Psoas muscle (tissue), 8 donors: ENCODE results near the gene BAAT. TPM values are rescaled to one million over a fixed set of nuclear protein-coding genes. Genes with fewer than 3 reads are reported as not detected.

Source experiments
- ATAC-seq, 4 donors: fragments of 200-7000 bp; cut with Tn5 transposase; one replicate each; pipeline ENCODE4 v1.9.1; 2020; ENCODE audit warnings: moderate library complexity in 3 of 4, mild to moderate bottlenecking in 2 of 4
- DNase-seq, 2 donors: peaks; one replicate each; pipeline ENCODE4 v3.0.0-alpha.2; 2020
- H3K27ac ChIP-seq: fragments of 200-600 bp; one replicate; pipeline ENCODE4 v1.8.0; 2022
- H3K27me3 ChIP-seq, 3 donors: fragments of 200-600 bp in 1 of 3; one replicate each; pipeline versions ENCODE4 v1.6.1 to v1.8.0; 2013 to 2022; ENCODE audit warnings: low read length in 2 of 3, mild to moderate bottlenecking in 2 of 3, moderate library complexity in 1 of 3; ENCODE audit not compliant: insufficient read depth in 3 of 3
- H3K36me3 ChIP-seq, 2 donors: fragments of 200-600 bp in 1 of 2; one replicate each; pipeline versions ENCODE4 v1.6.1 to v1.8.0; 2013 to 2022; ENCODE audit warnings: low read depth in 1 of 2, mild to moderate bottlenecking in 1 of 2, moderate library complexity in 1 of 2; ENCODE audit not compliant: insufficient read depth in 1 of 2
- H3K4me1 ChIP-seq: fragments of 200-600 bp; one replicate; pipeline ENCODE4 v1.8.0; 2022
- H3K4me3 ChIP-seq: fragments of 200-600 bp; one replicate; pipeline ENCODE4 v1.8.0; 2022; ENCODE audit warnings: mild to moderate bottlenecking
- H3K9me3 ChIP-seq: fragments of 200-600 bp; one replicate; pipeline ENCODE4 v1.8.0; 2022
- WGBS, 3 donors: extraction: QIAGEN DNeasy Blood & Tissue Kit; methylation state at CpG; one replicate each; pipeline versions ENCODE4 v1.1.6 to v1.1.7; 2013; 5-methylcytosine and 5-hydroxymethylcytosine counted together
- intact Hi-C, 2 donors: fragments of 100-400 bp; cut with DNase I; formaldehyde crosslinking; loops; one replicate each; pipeline versions ENCODE4 v1.11.0 to v1.14.2; 2022
- polyA plus RNA-seq, 3 donors: library from polyadenylated mRNA; stranded (reverse); fragments of 200-250 nt; gene quantifications; one replicate each; pipeline ENCODE4 v1.2.3, GENCODE V29; 2013
- total RNA-seq, 4 donors: library from RNA; stranded (reverse); fragmentation: NEBNext Ultra II Directional in 2 of 4; extraction: Animal tissue kit (Norgen Biotek cat#: 25700) in 2 of 4; gene quantifications; one replicate each; pipeline versions ENCODE4 v1.2.1 to v1.2.4, GENCODE V29; 2021 to 2023
- TF ChIP-seq, protein P1 (sequence below): fragments of 200-600 bp; IDR thresholded peaks from one replicate; pipeline ENCODE4 v1.8.0; 2022; ENCODE audit warnings: antibody characterized with exemption
- donor health status: healthy with polysubstance abuse.
- donor health status: DM: no; HTN: no; CAD: no; lungs with moderate emphysema.
- donor health status: Bipolar disorder and iron deficiency.
- donor health status: healthy.
- donor health status: DM: yes; HTN: yes; CAD: no.
- donor health status: DM: no; HTN: no; CAD: no.
- donor health status: DM: no; HTN: no; CAD: no.
- donor health status: DM: yes; HTN: yes; CAD: no.

Gene BAAT
- total and polyA plus RNA-seq, 7 donors = 0.08 to 0.71 (median 0.20) TPM

DNA sequence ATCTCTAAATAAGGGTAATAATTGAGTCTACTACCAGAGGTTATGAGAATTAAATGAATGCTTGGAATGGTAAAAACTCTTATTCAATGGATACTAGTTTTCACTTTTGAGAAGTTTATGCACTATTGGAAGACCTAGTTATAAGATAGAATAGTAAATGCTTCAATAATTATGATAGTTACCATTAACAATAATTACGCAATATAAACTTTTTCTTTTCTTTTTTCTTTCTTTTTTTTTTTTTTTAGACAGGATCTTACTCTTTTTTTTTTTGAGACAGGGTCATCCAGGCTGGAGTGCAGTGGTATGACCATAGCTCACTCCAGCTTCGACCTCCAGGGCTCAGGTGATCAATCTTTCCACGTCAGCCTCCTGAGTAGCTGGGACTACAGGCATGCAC, 44.1 kb upstream of the BAAT start:
- Histone ChIP-seq H3K27ac (no peak overlapping the region), H3K4me1 (no peaks in the 10 kb centered on the region), H3K36me3 (no peaks in the 10 kb centered on the region), H3K4me3 (no peak overlapping the region), H3K9me3 (no peaks in the 10 kb centered on the region), H3K27me3 (no peaks in the 10 kb centered on the region)
- TF ChIP-seq, protein P1, sequence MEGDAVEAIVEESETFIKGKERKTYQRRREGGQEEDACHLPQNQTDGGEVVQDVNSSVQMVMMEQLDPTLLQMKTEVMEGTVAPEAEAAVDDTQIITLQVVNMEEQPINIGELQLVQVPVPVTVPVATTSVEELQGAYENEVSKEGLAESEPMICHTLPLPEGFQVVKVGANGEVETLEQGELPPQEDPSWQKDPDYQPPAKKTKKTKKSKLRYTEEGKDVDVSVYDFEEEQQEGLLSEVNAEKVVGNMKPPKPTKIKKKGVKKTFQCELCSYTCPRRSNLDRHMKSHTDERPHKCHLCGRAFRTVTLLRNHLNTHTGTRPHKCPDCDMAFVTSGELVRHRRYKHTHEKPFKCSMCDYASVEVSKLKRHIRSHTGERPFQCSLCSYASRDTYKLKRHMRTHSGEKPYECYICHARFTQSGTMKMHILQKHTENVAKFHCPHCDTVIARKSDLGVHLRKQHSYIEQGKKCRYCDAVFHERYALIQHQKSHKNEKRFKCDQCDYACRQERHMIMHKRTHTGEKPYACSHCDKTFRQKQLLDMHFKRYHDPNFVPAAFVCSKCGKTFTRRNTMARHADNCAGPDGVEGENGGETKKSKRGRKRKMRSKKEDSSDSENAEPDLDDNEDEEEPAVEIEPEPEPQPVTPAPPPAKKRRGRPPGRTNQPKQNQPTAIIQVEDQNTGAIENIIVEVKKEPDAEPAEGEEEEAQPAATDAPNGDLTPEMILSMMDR = no peak
- intact Hi-C loops = no loop called here
- WGBS, 3 donors = 66 to 75% (median 74%) methylated on average over 3 of the region's 3 CpGs
- DNase-seq (no peak), ATAC-seq (no peak)

DNA sequence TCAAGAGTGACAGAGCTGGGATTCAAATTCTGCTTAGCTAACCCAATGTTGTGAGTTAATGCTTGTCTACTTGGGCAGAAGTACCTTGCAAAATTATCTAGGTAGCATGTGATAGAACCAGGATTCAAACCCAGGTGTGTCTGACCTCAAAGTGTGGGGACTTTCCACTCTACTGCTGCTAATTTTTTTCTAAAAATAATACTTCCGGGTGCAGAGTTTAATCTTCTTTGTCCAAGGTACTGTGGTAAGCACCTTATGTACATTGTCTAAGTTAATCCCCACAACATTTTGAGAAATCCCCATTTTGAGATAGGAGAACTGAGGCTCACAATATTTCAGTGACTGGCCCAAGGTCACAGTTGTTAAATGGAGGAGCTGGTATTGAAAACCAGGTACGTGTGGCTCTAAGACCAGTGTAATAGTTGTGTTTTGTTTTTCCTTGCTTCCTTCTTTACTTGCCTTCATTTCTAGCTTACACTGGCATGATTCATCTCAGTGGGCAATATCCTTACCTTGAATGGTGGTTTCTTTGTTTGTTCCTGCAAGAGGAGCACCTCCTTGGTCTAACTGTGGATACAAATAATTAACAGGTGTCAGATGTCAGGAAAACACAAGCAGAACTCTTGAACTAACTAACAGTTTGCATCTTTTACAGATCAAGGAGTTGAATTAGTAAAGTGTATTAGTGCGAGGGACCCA, 43.3 kb upstream of the BAAT start:
- Histone ChIP-seq H3K27ac (no peak overlapping the region), H3K4me3 (no peak overlapping the region), H3K36me3 (no peaks in the 10 kb centered on the region), H3K4me1 (no peaks in the 10 kb centered on the region), H3K27me3 (no peaks in the 10 kb centered on the region), H3K9me3 (no peaks in the 10 kb centered on the region)
- DNase-seq = no peak
- intact Hi-C loops = no loop called here
- WGBS, 3 donors = 88 to 91% (median 90%) methylated on average over 3 of the region's 3 CpGs
- ATAC-seq = no peak
- TF ChIP-seq, protein P1 = no peak

DNA sequence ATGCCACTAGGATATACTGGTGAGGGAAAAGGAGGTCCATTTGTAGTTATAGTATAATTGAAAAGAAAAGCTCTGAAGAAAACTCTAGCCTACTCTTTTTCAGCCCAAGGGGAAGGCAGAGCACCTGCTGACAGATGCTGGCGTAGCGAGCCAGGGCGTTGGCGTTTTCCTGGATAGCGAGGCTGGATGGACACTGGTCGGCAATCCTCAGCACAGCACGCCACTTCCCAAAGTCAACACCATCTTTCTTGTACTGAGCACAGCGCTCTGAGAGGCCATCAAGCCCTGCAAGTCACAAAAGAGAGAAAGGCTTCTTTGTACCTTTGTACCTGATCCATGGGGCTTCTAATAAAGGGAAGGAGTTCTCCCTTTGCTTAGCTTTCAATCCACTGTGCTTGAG, 42.6 kb upstream of the BAAT start:
- no peak for ATAC-seq
- WGBS, 3 donors = 92 to 93% (median 92%) methylated on average over 8 of the region's 8 CpGs
- intact Hi-C loops = no loop called here

DNA sequence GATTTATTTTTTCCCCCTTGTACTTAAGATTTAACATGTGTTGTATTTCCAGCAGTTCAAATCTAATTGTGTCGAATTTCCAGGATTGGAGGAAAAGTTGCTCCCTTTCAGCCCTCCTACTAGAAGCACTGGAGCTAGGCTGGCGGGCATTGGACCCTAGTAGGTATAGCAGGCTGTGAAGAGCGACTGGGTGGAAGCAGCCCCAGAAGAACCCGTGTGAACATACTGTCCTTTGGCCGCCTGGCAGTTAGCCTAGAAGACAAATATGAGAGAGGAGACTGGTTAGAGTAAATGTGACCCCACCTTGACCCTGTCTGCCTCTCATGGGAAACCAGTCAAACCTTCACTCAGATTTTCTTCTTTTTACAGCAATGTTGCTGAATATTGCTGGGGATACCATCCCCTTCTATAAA, 36.9 kb upstream of the BAAT start:
- Histone ChIP-seq H3K27ac (no peak overlapping the region), H3K4me1 (no peaks in the 10 kb centered on the region), H3K36me3 (no peaks in the 10 kb centered on the region), H3K9me3 (peaks cover 13% of the 10 kb centered on the region), H3K4me3 (no peak overlapping the region), H3K27me3 (no peaks in the 10 kb centered on the region)
- 57 to 74% (median 63%) methylated on average over 5 of the region's 5 CpGs for WGBS, 3 donors
- intact Hi-C loops = no loop called here
- ATAC-seq (no peak), DNase-seq (no peak)
- TF ChIP-seq, protein P1 = no peak

More for the DNA sequence above, 42.6 kb upstream of the BAAT start:
- TF ChIP-seq, protein P1 = no peak
- DNase-seq = no peak
- no peak overlapping the region for H3K4me3 ChIP-seq
- no peaks in the 10 kb centered on the region for H3K36me3 ChIP-seq
- H3K27me3 ChIP-seq = no peaks in the 10 kb centered on the region
- H3K9me3 ChIP-seq = no peaks in the 10 kb centered on the region
- H3K27ac ChIP-seq = no peak overlapping the region
- no peaks in the 10 kb centered on the region for H3K4me1 ChIP-seq

DNA sequence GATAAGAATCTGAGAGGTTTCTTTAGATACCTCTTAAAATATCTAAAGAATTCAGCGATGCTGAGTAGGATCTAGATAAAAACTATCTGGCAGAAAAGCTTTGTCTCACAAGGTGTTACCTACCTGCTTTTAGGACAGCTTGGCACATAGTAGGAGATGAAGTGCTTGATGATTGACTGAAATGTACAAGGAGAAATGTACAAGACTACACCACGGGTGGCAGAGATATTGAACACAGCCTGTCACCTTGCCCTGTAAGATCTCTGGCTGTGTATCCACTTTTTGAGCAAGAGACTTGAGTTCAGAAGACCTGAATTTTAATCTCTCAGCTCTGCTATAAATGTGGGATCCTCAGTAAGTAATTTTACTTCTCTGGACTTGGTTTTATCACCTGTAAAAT, 35.1 kb upstream of the BAAT start:
- intact Hi-C loops = no loop called here
- Histone ChIP-seq H3K9me3 (peaks cover 23% of the 10 kb centered on the region), H3K36me3 (no peaks in the 10 kb centered on the region), H3K4me1 (no peaks in the 10 kb centered on the region), H3K27ac (no peak overlapping the region), H3K27me3 (no peaks in the 10 kb centered on the region), H3K4me3 (no peak overlapping the region)
- DNase-seq (no peak), ATAC-seq (no peak)
- TF ChIP-seq, protein P1 = no peak
- WGBS, 3 donors = 81 to 86% (median 83%) methylated on average over 2 of the region's 2 CpGs
